SKM-1 (cell line): ENCODE measurements around the gene SALL1.

Experiments
- DNase-seq: peaks from one replicate; lab custom pipeline; 2025; ENCODE audit not compliant: unreplicated experiment; lab: John Stamatoyannopoulos, UW

Gene SALL1

GRCh38 chr16:51150888-51151320, at the start of gene SALL1:
TSS of gene SALL1 (minus strand) at chr16:51151270. CDS start at chr16:51151241, 29 bp downstream.
- no peak for DNase-seq

- DNase-seq = no peak
Measured at GRCh38 chr16:51200793-51201192, 49.7 kb upstream of the SALL1 start.

- DNase-seq = no peak
Measured at GRCh38 chr16:51197953-51198748, 47.1 kb upstream of the SALL1 start.

DNA sequence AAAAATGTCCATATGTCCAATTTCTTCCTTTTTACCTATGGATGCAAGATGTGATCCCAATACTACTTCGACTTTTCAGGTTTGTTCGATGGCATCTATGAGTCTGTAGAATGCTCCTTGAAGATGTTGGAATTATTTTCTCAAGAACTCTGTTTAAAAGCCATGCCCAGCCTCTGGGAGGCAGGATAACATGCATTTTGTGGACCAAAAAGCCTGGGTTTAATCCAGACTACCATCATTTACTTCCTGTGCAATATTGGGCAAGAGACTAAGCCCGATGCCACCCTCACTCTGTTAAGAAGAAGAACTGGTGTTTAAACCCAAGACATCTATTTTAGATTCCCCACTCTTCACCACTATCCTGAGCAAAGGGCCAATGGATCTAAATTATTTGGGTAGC, 42.8 kb upstream of the SALL1 start:
- no peak for DNase-seq

DNA sequence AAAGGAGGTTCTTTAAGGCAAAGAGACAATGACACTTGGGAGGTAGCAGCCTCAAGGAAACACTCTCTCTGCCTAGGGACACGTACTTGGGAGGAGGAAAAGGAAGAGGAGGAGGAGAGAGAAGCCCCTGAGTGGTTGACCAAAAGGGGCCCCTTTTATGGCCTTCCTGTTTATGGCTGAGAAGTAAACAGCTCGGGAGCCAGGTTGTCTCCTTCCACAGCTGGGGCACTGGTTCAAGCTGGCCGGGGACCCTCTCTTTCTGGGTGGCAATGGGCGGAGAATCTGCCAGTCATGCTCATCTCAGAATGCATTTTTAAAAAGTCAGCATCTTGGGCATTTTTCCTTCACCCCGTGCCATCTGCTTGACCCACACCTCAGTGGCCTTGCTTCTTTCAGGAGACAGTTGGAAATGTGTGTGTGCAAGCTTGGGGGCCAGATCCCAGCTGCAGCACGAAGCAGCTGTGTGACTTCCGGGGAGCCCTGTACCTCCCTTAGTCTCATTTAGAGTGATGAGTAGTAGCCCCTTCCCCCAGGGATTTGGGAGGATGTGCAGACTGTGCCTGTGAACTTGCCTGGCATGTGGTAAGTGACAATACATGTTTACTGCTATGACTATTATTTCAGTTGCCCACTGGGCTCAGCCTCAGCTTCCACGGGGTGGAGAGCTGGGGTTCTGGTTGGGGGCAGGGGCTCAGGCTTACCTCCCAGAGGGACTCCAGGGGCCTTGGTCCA, 33.8 kb upstream of the SALL1 start:
- DNase-seq = no peak

DNA sequence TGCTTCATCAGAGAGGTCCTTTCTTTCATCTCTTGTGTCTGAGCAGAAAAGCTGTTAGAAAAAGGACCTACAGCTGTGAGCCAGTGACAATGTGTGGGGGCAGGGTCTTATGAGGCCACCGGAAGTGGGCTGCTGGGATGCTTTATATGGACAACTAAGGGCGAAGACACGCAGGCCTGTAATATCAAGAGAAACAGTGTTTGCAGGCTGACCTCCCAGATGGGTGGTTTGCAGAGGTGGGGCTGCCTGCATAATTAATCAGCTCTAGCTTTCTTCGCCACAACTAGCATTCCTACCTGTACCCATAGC, 30.4 kb upstream of the SALL1 start:
- no peak for DNase-seq

GRCh38 chr16:51180719-51181502, 29.8 kb upstream of the SALL1 start:
- DNase-seq = no peak

GRCh38 chr16:51175081-51175480, 24.0 kb upstream of the SALL1 start:
- no peak for DNase-seq

GRCh38 chr16:51172368-51172767, 21.3 kb upstream of the SALL1 start:
- DNase-seq = no peak

DNA sequence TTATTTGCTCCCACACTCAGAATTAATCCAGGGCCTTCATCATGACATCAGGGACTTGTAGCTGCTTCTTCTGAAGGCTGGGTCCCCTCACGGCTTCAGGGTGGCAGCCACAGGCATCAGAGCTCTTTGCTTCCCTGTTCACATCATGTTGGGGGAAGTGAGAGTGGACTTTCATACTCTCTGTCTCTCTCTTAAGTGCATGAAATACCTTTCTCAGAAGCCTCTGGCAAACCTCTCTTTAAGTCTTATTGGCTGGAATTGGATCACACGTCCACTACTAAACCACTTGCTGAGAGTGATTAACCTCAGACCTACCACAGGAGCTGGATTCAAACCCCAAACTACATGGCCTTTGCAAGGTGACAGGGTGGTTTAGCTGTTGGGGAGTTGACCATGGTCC, 17.7 kb upstream of the SALL1 start:
- no peak for DNase-seq

GRCh38 chr16:51167170-51167895, 16.3 kb upstream of the SALL1 start:
- no peak for DNase-seq

- no peak for DNase-seq
Measured at GRCh38 chr16:51166541-51166940, 15.5 kb upstream of the SALL1 start.

DNA sequence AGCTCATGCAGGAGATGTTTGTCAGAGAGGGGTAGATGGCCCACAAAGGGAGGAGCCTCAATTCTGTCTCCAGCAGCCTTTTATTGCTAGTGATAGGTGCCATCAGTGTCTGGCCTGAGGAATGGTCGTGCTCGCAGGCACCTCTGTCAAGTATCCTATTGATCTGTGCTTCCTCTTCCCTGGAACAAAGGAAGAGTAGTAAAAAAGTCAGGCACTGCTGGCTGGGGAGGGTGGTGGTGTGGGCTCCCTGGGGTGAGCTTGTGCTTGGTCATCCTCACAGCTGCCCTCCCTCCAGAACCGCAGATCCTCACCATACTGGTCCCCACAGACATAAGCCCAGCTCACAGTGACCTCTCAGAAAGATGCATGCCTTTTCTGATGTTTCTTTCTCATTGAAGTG, 15.0 kb upstream of the SALL1 start:
- DNase-seq = no peak

DNA sequence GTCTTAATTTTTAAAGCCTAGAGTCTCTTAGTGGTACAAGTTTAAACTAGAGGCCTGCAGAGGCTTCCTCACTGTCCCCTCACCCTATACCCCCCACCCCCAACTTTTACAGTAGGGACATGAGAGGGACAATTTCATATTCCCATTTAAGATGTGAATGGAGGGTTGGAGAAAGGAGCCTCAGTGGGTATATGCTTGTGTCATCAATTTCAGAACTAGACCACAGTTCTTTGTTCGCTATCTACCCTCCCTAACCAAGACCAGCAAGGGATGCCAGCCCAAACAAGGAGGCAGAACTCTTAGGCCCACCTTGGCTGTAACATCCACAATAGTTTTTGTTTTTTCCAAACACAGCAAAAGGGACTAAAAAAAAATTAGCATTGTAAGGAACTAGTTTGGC, 14.0 kb upstream of the SALL1 start:
- no peak for DNase-seq

DNA sequence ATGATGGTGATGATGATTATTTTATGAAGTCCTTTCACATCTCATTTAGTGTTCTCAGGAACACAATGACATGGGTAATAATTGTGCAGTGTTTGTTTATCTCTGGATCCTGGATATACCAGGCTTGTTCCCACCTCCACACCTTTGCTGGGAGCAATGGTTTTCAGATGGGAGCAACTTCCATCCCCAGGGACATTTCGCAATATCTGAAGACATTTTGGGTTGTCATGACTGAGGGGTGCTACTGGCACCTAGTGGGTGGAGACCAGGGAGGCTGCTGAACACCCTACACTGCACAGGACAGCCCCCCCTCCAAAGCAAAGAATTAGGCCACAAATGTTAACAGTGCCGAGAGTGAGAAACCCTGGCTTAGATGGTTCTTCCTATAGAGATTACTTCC, 13.5 kb upstream of the SALL1 start:
- no peak for DNase-seq

DNA sequence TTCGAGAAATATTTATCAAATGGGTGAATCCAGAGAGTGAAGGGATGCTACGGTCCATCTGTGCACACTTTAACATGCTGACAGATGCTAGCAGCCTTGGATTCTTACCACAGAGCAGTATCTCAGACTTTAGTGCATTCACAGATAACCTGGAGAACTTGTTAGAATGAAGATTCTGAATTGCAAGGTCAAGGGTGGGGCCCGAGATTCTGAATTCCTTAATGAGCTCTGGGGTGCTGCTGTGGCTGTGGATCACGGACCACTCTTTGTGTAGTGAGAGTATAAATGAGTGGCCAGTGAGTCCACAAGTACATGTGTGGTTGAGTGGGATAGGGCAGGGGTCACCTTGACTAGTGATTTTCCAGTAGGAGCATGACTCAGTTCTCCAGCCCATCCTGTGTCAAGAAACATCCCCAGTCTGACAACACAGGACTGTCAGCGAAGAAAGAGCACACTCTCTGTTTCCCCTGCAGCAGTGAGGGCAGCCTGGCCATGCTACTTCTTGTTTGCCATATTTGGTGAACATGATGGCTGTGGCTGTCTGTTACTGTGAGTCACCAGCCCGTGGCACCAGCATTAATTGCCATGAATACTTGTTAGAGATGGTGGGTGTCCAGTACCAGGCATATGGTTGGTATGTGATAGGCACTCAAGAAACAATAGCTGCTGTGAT, 13.0 kb upstream of the SALL1 start:
- DNase-seq = no peak

DNA sequence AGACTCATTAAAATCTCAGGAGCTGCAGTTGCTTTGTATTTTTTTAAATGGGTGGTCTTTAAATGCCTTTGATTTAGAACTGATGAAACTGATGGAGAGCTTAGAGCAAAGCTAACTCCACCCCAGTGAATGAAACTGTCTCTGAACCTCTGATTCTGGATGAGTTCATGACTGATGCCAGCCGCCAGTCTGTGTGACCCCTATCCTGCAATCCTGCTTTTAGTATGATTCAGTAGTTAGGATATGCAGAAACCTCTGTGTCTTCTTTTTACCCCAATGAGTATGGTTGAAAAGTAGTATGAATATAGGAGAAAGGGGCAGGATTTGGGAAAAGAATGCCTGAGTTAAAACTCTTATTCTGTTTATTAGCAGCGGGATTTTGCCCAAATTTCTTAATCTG, 12.3 kb upstream of the SALL1 start:
- DNase-seq = no peak

DNA sequence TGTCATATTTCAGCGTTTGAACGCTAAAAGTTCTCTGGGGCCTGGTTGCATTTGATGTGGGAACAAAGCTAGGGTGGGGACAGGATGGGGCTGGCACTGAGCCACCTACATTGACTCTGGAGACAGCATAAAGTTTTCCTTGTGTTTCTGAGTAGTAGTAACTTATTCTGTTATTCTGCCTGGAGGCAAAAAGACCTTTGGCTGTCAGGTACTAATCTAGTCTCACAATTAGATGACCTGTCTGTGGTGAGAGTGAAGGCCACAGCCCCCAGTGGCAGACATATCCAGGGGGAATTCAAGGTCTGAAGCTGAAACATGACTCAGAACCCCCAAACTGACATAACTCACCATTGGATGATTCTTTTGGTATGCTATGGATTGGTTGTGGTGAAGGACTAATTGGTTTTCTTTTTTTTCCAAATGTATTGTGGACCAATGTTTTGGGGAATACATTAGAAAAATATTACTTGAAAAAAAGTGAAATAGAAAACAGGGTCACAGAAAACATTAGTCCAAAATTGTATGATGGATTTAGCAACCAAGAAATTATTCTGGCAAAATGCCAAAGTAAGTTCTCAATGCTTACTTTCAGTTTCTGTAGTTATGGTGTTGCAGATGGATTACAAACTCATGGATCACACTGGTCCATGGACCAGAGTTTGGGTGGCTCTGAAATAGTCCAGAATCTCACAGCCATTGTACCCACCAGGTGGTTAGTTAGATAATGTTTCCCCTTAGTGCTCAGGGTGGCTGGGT, 10.5 kb upstream of the SALL1 start:
- no peak for DNase-seq

DNA sequence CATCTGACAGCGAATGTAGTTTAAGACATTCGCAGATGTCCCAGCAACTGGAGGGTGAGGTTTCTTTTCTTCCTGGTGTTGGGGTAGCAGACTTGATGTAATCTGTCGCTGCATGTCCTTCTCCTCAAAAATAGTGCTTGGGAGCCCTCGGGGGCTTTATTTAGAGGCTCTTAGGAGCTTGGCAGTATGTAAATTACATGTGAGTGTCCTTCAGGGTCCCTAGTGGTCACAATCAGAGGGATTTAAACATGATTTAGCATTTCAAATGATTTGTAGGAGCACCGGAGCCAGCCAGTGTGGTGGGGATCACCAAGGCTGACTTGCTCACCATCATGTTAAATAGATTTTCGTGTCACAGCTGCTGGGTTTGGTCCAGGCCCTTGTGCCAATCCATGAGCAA, 8.8 kb upstream of the SALL1 start:
- DNase-seq = no peak

DNA sequence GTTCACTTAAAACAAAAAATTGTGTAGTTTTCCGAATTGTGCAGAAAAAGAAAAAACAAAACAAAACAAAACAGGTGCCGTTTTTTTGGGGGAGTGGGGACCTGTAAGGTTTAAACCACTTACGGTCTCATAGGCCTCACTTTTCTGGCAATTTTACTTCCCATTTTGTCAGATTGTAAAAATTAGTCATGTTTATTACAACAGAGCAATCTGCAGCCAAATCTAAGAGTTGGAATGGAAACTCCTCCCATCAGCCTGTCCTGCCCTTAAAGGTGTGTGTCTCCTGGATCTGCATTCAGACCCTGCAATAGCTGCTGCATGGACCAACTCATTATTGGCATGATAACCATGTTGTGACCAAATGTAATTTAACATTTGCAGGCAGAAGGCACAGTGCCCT, 8.2 kb upstream of the SALL1 start:
- DNase-seq = no peak
